ENCODE data around the gene LTBP4. TPM values are rescaled to one million over a fixed set of nuclear protein-coding genes. Genes with fewer than 3 reads are reported as not detected.
"Not testable (repeated sequence)": the region's sequence is repeated elsewhere in the genome, so short reads cannot be mapped to it uniquely, and the experiment has no call there.

LTBP4 gene
- polyA plus RNA-seq, 2 donors: 69.9 to 117 TPM

GRCh38 chr19:40617961-40618360 is 16.8 kb downstream of the LTBP4 start:
- no peak overlapping the region for H3K27ac ChIP-seq (ENCODE audit: low read depth in 2 of 2, low read length in 1 of 2)
- no peak overlapping the region for H3K4me3 ChIP-seq (ENCODE audit: low read depth in 1 of 2, low read length in 2 of 2)
- H3K27me3 ChIP-seq (ENCODE audit: control insufficient read depth in 1 of 2, insufficient read depth in 2 of 2, low read length in 2 of 2): no peaks in the 10 kb centered on the region
- H3K9me3 ChIP-seq (ENCODE audit: control insufficient read depth in 2 of 2, insufficient read depth in 1 of 2, low read depth in 1 of 2, low read length in 1 of 2): no peaks in the 10 kb centered on the region
- peaks cover 0 to 12% of the 10 kb centered on the region in 2 donors for H3K4me1 ChIP-seq (ENCODE audit: control insufficient read depth in 2 of 2, insufficient read depth in 2 of 2, low read length in 1 of 2)
- WGBS, 2 donors: 83 to 92% methylated on average over 4 of the region's 4 CpGs
- peaks cover 13 to 22% of the 10 kb centered on the region in 2 donors for H3K36me3 ChIP-seq (ENCODE audit: control insufficient read depth in 2 of 2, insufficient read depth in 2 of 2, low read length in 1 of 2)

GRCh38 chr19:40619333-40620160 is 18.4 kb downstream of the LTBP4 start:
- peaks cover 13 to 31% of the 10 kb centered on the region in 2 donors for H3K36me3 ChIP-seq (ENCODE audit: control insufficient read depth in 2 of 2, insufficient read depth in 2 of 2, low read length in 1 of 2)
- H3K27ac ChIP-seq (ENCODE audit: low read depth in 2 of 2, low read length in 1 of 2): no peak overlapping the region
- H3K4me3 ChIP-seq (ENCODE audit: low read depth in 1 of 2, low read length in 2 of 2): no peak overlapping the region
- no peaks in the 10 kb centered on the region for H3K9me3 ChIP-seq (ENCODE audit: control insufficient read depth in 2 of 2, insufficient read depth in 1 of 2, low read depth in 1 of 2, low read length in 1 of 2)
- WGBS, 2 donors: 76 to 78% methylated on average over 11 of the region's 11 CpGs
- no peaks in the 10 kb centered on the region for H3K27me3 ChIP-seq (ENCODE audit: control insufficient read depth in 1 of 2, insufficient read depth in 2 of 2, low read length in 2 of 2)
- H3K4me1 ChIP-seq (ENCODE audit: control insufficient read depth in 2 of 2, insufficient read depth in 2 of 2, low read length in 1 of 2): peaks cover 0 to 2% of the 10 kb centered on the region in 2 donors

GRCh38 chr19:40620161-40620485 is 19.0 kb downstream of the LTBP4 start:
- H3K9me3 ChIP-seq (ENCODE audit: control insufficient read depth in 2 of 2, insufficient read depth in 1 of 2, low read depth in 1 of 2, low read length in 1 of 2): no peaks in the 10 kb centered on the region
- 92 to 93% methylated on average over 8 of the region's 8 CpGs for WGBS, 2 donors
- peaks cover 0 to 2% of the 10 kb centered on the region in 2 donors for H3K4me1 ChIP-seq (ENCODE audit: control insufficient read depth in 2 of 2, insufficient read depth in 2 of 2, low read length in 1 of 2)
- no peaks in the 10 kb centered on the region for H3K27me3 ChIP-seq (ENCODE audit: control insufficient read depth in 1 of 2, insufficient read depth in 2 of 2, low read length in 2 of 2)
- no peak overlapping the region for H3K27ac ChIP-seq (ENCODE audit: low read depth in 2 of 2, low read length in 1 of 2)
- no peak overlapping the region for H3K4me3 ChIP-seq (ENCODE audit: low read depth in 1 of 2, low read length in 2 of 2)
- H3K36me3 ChIP-seq (ENCODE audit: control insufficient read depth in 2 of 2, insufficient read depth in 2 of 2, low read length in 1 of 2): peaks cover 13 to 31% of the 10 kb centered on the region in 2 donors

- H3K9me3 ChIP-seq (ENCODE audit: control insufficient read depth in 2 of 2, insufficient read depth in 1 of 2, low read depth in 1 of 2, low read length in 1 of 2): no peaks in the 10 kb centered on the region
- H3K27ac ChIP-seq (ENCODE audit: low read depth in 2 of 2, low read length in 1 of 2): no peak overlapping the region
- peaks cover 0 to 2% of the 10 kb centered on the region in 2 donors for H3K4me1 ChIP-seq (ENCODE audit: control insufficient read depth in 2 of 2, insufficient read depth in 2 of 2, low read length in 1 of 2)
- no peaks in the 10 kb centered on the region for H3K27me3 ChIP-seq (ENCODE audit: control insufficient read depth in 1 of 2, insufficient read depth in 2 of 2, low read length in 2 of 2)
- H3K4me3 ChIP-seq (ENCODE audit: low read depth in 1 of 2, low read length in 2 of 2): no peak overlapping the region
- WGBS, 2 donors: 75 to 85% methylated on average over 2 of the region's 2 CpGs
- peaks cover 13 to 39% of the 10 kb centered on the region in 2 donors for H3K36me3 ChIP-seq (ENCODE audit: control insufficient read depth in 2 of 2, insufficient read depth in 2 of 2, low read length in 1 of 2)
Observed at GRCh38 chr19:40621283-40621682, 20.1 kb downstream of the LTBP4 start.

GRCh38 chr19:40621966-40622772 is 21.0 kb downstream of the LTBP4 start:
- H3K4me3 ChIP-seq (ENCODE audit: low read depth in 1 of 2, low read length in 2 of 2): no peak overlapping the region
- WGBS, 2 donors: 91 to 92% methylated on average over 24 of the region's 24 CpGs
- H3K36me3 ChIP-seq (ENCODE audit: control insufficient read depth in 2 of 2, insufficient read depth in 2 of 2, low read length in 1 of 2): peaks cover 13 to 34% of the 10 kb centered on the region in 2 donors

GRCh38 chr19:40622773-40623075 is 21.6 kb downstream of the LTBP4 start:
- H3K27ac ChIP-seq (ENCODE audit: low read depth in 2 of 2, low read length in 1 of 2): no peak overlapping the region
- H3K9me3 ChIP-seq (ENCODE audit: control insufficient read depth in 2 of 2, insufficient read depth in 1 of 2, low read depth in 1 of 2, low read length in 1 of 2): no peaks in the 10 kb centered on the region
- WGBS, 2 donors: 90% methylated on average over 7 of the region's 7 CpGs
- H3K4me1 ChIP-seq (ENCODE audit: control insufficient read depth in 2 of 2, insufficient read depth in 2 of 2, low read length in 1 of 2): peaks cover 0 to 2% of the 10 kb centered on the region in 2 donors
- no peaks in the 10 kb centered on the region for H3K27me3 ChIP-seq (ENCODE audit: control insufficient read depth in 1 of 2, insufficient read depth in 2 of 2, low read length in 2 of 2)
- H3K4me3 ChIP-seq (ENCODE audit: low read depth in 1 of 2, low read length in 2 of 2): no peak overlapping the region
- peaks cover 13 to 36% of the 10 kb centered on the region in 2 donors for H3K36me3 ChIP-seq (ENCODE audit: control insufficient read depth in 2 of 2, insufficient read depth in 2 of 2, low read length in 1 of 2)

More at GRCh38 chr19:40621966-40622772, 21.0 kb downstream of the LTBP4 start:
- Histone ChIP-seq H3K27me3 (ENCODE audit: control insufficient read depth in 1 of 2, insufficient read depth in 2 of 2, low read length in 2 of 2) (no peaks in the 10 kb centered on the region), H3K4me1 (ENCODE audit: control insufficient read depth in 2 of 2, insufficient read depth in 2 of 2, low read length in 1 of 2) (peaks cover 0 to 2% of the 10 kb centered on the region in 2 donors), H3K27ac (ENCODE audit: low read depth in 2 of 2, low read length in 1 of 2) (peak overlapping the region in 1 of 2 donors; percentile 5), H3K9me3 (ENCODE audit: control insufficient read depth in 2 of 2, insufficient read depth in 1 of 2, low read depth in 1 of 2, low read length in 1 of 2) (no peaks in the 10 kb centered on the region)

- WGBS, 2 donors: 58 to 61% methylated on average over 39 to 41 of the region's 41 CpGs
- Histone ChIP-seq H3K9me3 (ENCODE audit: control insufficient read depth in 2 of 2, insufficient read depth in 1 of 2, low read depth in 1 of 2, low read length in 1 of 2) (no peaks in the 10 kb centered on the region), H3K27me3 (ENCODE audit: control insufficient read depth in 1 of 2, insufficient read depth in 2 of 2, low read length in 2 of 2) (no peaks in the 10 kb centered on the region), H3K36me3 (ENCODE audit: control insufficient read depth in 2 of 2, insufficient read depth in 2 of 2, low read length in 1 of 2) (peaks cover 13 to 36% of the 10 kb centered on the region in 2 donors), H3K27ac (ENCODE audit: low read depth in 2 of 2, low read length in 1 of 2) (peak overlapping the region in 1 of 2 donors; percentile 2), H3K4me1 (ENCODE audit: control insufficient read depth in 2 of 2, insufficient read depth in 2 of 2, low read length in 1 of 2) (peaks cover 0 to 2% of the 10 kb centered on the region in 2 donors), H3K4me3 (ENCODE audit: low read depth in 1 of 2, low read length in 2 of 2) (no peak overlapping the region)
Observed at GRCh38 chr19:40623403-40624251, 22.5 kb downstream of the LTBP4 start.

GRCh38 chr19:40624369-40625153 is 23.4 kb downstream of the LTBP4 start:
- H3K27me3 ChIP-seq (ENCODE audit: control insufficient read depth in 1 of 2, insufficient read depth in 2 of 2, low read length in 2 of 2); H3K27ac ChIP-seq (ENCODE audit: low read depth in 2 of 2, low read length in 1 of 2); H3K4me3 ChIP-seq (ENCODE audit: low read depth in 1 of 2, low read length in 2 of 2); H3K4me1 ChIP-seq (ENCODE audit: control insufficient read depth in 2 of 2, insufficient read depth in 2 of 2, low read length in 1 of 2); H3K9me3 ChIP-seq (ENCODE audit: control insufficient read depth in 2 of 2, insufficient read depth in 1 of 2, low read depth in 1 of 2, low read length in 1 of 2): not testable (repeated sequence)
- peaks cover 10 to 40% of the 10 kb centered on the region in 2 donors for H3K36me3 ChIP-seq (ENCODE audit: control insufficient read depth in 2 of 2, insufficient read depth in 2 of 2, low read length in 1 of 2)
- 86 to 88% methylated on average over 14 of the region's 14 CpGs for WGBS, 2 donors
